Measurements from ENCODE around the gene ALG2.

DNA sequence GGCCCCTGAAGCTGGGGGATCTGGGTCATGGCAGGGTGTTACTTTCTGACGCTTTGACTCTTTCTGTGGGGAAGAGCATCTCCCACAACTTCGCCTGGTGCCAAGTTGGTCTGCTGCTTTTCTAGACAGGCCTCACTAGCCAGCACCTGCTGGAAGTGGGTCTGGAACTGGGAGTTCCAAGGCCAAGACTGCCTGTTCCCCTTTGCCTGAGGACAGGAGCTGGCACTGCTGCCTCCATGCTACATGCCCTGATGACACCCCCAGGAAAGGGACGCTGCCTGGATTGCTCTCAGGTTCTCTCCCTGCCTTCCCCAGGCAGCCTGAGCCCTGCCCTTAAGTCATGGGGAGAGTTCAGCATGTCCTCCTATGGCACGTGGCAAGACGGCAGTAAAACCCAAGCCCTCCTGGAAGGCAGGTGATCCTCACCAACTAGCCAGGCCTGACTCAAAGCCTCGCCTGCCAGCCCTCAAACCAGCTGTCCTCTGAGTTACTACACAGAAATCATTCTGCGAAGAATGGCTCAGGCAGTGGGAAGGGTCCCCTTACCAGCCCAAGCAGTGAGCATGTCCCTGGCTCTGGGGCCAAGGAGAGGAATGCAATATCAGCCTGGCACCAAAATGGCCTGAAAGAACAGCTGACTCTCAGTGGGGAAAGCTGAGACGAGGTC lies 36.1 kb upstream of the ALG2 start:
- TF ChIP-seq, protein P1, sequence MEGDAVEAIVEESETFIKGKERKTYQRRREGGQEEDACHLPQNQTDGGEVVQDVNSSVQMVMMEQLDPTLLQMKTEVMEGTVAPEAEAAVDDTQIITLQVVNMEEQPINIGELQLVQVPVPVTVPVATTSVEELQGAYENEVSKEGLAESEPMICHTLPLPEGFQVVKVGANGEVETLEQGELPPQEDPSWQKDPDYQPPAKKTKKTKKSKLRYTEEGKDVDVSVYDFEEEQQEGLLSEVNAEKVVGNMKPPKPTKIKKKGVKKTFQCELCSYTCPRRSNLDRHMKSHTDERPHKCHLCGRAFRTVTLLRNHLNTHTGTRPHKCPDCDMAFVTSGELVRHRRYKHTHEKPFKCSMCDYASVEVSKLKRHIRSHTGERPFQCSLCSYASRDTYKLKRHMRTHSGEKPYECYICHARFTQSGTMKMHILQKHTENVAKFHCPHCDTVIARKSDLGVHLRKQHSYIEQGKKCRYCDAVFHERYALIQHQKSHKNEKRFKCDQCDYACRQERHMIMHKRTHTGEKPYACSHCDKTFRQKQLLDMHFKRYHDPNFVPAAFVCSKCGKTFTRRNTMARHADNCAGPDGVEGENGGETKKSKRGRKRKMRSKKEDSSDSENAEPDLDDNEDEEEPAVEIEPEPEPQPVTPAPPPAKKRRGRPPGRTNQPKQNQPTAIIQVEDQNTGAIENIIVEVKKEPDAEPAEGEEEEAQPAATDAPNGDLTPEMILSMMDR (IDR thresholded peaks at IDR 0.05): no peak
- no peak for TF ChIP-seq EZH2 (IDR thresholded peaks at IDR 0.05)
